ENCODE data around the gene A3GALT2.

Gene A3GALT2
- 0 to 0.87 (median 0.25) reads per million in 9 experiments for total RNA-seq

GRCh38 chr1:33320619-33321165, at the start of gene A3GALT2:
A3GALT2 (minus strand) TSS chr1:33321098; CDS start chr1:33321098, 0 bp downstream.
- Mint-ChIP-seq H3K27me3 (peaks cover 0 to 8% of the 10 kb centered on the region in 2 donors), H3K4me3 (no peak within 1 kb of the TSS), H3K27ac (no peak within 1 kb of the TSS), H3K9me3 (no peaks in the 10 kb centered on the region), H3K36me3 (ENCODE audit: insufficient read depth) (peaks cover 19% of the 10 kb centered on the region), H3K4me1 (ENCODE audit: low read depth in 2 of 2) (no peaks in the 10 kb centered on the region)
- ATAC-seq (replicated peaks): no peak
- no peak for DNase-seq

GRCh38 chr1:33370301-33370700, 49.4 kb upstream of the A3GALT2 start:
- H3K27me3 Mint-ChIP-seq: peaks cover 13 to 53% of the 10 kb centered on the region in 2 donors
- ATAC-seq (replicated peaks) (no peak), DNase-seq (no peak)
- H3K9me3 Mint-ChIP-seq: no peaks in the 10 kb centered on the region
- peaks cover 0 to 5% of the 10 kb centered on the region in 2 donors for H3K4me1 Mint-ChIP-seq (ENCODE audit: low read depth in 2 of 2)
- no peak overlapping the region for H3K4me3 Mint-ChIP-seq
- no peaks in the 10 kb centered on the region for H3K36me3 Mint-ChIP-seq (ENCODE audit: insufficient read depth)
- no peak overlapping the region for H3K27ac Mint-ChIP-seq

DNA sequence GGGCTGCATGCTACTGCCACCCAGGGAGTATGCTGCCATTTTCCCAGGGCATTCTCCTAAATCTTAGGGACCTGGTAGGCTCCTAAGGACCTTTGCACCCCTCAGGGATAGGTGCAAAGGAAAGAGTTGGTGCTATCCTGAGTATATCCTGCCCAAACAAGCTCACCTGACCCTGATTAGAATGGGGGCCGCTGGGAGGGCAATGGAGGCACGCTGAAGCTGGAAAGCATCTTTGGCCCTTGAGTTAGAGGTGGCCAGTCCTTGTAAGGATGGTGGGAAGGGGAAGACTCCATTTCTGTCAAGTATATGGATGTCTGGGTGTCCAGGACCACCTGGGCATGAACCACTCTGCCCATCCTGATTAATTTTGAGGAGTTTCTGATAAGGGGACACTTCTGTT, 48.9 kb upstream of the A3GALT2 start:
- no peak for DNase-seq
- H3K9me3 Mint-ChIP-seq: no peaks in the 10 kb centered on the region
- peaks cover 0 to 5% of the 10 kb centered on the region in 2 donors for H3K4me1 Mint-ChIP-seq (ENCODE audit: low read depth in 2 of 2)
- no peak overlapping the region for H3K4me3 Mint-ChIP-seq
- H3K27ac Mint-ChIP-seq: no peak overlapping the region
- peaks cover 13 to 53% of the 10 kb centered on the region in 2 donors for H3K27me3 Mint-ChIP-seq
- H3K36me3 Mint-ChIP-seq (ENCODE audit: insufficient read depth): no peaks in the 10 kb centered on the region
- ATAC-seq (replicated peaks): no peak

GRCh38 chr1:33369081-33369480, 48.2 kb upstream of the A3GALT2 start:
- no peaks in the 10 kb centered on the region for H3K9me3 Mint-ChIP-seq
- ATAC-seq (replicated peaks) (no peak), DNase-seq (no peak)
- H3K27me3 Mint-ChIP-seq: peaks cover 13 to 53% of the 10 kb centered on the region in 2 donors
- H3K36me3 Mint-ChIP-seq (ENCODE audit: insufficient read depth): no peaks in the 10 kb centered on the region
- no peak overlapping the region for H3K4me3 Mint-ChIP-seq
- peaks cover 0 to 5% of the 10 kb centered on the region in 2 donors for H3K4me1 Mint-ChIP-seq (ENCODE audit: low read depth in 2 of 2)
- H3K27ac Mint-ChIP-seq: no peak overlapping the region

DNA sequence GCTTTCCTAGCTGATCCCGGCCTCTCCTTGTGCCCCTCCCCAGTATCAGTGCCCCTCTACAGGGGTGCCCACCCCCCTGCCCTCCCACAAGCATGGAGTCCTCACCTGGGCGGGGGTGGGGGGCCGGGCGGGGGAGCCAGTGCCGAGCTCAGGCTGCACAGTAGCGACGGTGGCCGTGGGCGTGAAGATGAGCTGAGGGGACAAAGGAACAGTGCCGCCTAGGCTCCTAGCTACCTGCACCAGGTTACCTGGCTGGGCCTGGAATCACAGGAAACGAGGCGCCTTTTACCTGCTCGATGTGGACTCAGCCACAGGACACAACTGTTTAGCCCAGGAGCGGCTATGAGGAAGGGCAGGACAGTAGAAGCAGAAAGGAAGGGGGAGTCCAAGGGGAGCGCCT, 47.5 kb upstream of the A3GALT2 start:
- DNase-seq (no peak), ATAC-seq (replicated peaks) (no peak)
- Mint-ChIP-seq H3K4me3 (no peak overlapping the region), H3K9me3 (no peaks in the 10 kb centered on the region), H3K27ac (no peak overlapping the region), H3K36me3 (ENCODE audit: insufficient read depth) (no peaks in the 10 kb centered on the region), H3K27me3 (peaks cover 13 to 48% of the 10 kb centered on the region in 2 donors), H3K4me1 (ENCODE audit: low read depth in 2 of 2) (peaks cover 0 to 5% of the 10 kb centered on the region in 2 donors)

DNA sequence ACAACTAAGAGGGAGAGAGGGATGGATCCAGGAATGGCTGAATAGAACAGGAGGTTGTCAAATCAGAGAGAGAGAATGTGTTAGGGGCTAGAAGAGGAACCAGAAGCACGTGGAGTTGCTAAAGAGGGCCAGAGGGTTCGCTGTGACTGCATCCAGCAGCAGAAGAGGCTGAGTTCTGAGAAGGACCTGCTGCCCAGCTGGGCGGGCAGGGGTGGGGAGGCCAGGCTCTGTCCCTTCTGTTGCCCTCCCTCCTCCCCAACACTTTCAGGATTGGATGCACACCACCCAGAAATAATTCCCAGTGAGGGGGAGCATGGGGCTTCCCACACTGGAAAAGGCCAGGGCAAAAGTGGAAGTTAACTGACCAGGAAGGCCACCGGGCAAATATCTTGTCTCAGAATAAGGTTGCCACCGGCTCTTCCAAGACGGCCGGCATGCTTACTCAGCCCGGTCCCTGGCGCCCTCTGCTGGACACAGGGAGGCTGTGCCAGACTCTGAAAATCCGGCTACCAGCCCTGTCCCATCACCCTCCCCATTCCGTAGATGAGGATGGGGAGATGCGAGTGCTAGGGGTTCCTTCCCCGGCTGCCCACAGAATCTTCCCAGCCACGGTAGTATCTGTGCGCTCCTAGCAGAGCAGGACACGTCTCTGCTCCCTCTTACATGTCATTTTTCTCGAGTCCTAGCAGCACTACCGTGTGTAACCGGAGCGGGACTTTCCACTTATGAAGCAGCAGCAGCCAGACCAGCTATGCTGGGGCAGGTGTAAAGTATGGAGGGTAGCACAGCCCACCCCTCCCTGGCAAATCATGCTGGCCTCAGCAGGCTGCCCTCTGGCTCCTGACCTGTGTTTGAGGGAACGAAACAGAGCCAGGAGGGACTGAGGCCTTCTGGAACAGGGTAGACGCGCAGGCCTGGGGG, 46.8 kb upstream of the A3GALT2 start:
- Mint-ChIP-seq H3K27ac (peak overlapping the region in 1 of 2 donors; percentile 42), H3K4me3 (no peak overlapping the region), H3K27me3 (peaks cover 13 to 41% of the 10 kb centered on the region in 2 donors), H3K36me3 (ENCODE audit: insufficient read depth) (no peaks in the 10 kb centered on the region), H3K4me1 (ENCODE audit: low read depth in 2 of 2) (peaks cover 0 to 4% of the 10 kb centered on the region in 2 donors), H3K9me3 (no peaks in the 10 kb centered on the region)
- ATAC-seq (replicated peaks): peak; percentile 99
- DNase-seq: peak; percentile 85 to 87 (median 86)

DNA sequence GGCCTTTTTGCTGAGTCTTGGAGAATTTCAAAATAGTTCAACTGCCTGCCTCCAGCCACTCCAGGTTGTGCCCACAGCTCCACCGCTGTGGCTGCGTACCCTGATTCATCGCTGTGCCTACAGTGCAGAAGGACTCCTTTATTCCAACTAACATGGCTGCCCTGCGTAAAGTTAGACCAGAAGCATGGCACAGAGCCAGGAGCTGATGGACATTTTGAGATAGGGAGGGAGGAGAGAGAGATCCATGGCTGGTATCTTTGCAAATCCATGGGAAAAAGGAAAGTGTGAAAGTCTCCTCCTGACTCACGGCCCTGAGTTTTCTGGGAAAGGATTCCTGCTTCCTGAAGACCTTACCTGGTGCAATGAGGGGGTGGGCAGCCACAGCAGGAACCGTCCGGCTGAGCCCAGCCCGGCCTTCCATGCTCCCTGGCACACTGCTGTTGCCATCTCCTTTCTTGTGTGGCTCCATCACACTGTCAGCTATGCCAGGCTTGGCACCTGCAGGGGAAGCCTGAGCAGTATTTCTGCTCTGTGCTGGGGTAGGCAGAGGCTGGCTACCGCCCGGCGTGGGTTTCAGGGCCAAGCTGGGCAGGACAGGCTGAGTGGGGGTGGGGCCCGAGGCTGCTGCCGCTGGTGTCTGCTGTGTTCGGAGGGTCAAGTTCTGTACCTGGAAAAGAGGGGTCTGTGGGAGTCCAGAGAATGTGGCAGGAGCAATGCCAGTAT, 46.0 kb upstream of the A3GALT2 start:
- H3K36me3 Mint-ChIP-seq (ENCODE audit: insufficient read depth): no peaks in the 10 kb centered on the region
- no peaks in the 10 kb centered on the region for H3K9me3 Mint-ChIP-seq
- no peak overlapping the region for H3K4me3 Mint-ChIP-seq
- H3K27me3 Mint-ChIP-seq: peaks cover 13 to 36% of the 10 kb centered on the region in 2 donors
- DNase-seq: no peak
- peak overlapping the region in 1 of 2 donors; percentile 42 for H3K27ac Mint-ChIP-seq
- ATAC-seq (replicated peaks): no peak
- H3K4me1 Mint-ChIP-seq (ENCODE audit: low read depth in 2 of 2): peaks cover 0 to 4% of the 10 kb centered on the region in 2 donors

- Mint-ChIP-seq H3K9me3 (no peaks in the 10 kb centered on the region), H3K27ac (no peak overlapping the region), H3K36me3 (ENCODE audit: insufficient read depth) (no peaks in the 10 kb centered on the region), H3K4me1 (ENCODE audit: low read depth in 2 of 2) (peaks cover 0 to 4% of the 10 kb centered on the region in 2 donors), H3K4me3 (no peak overlapping the region), H3K27me3 (peaks cover 6 to 27% of the 10 kb centered on the region in 2 donors)
- DNase-seq (no peak), ATAC-seq (replicated peaks) (no peak)
Measured at GRCh38 chr1:33365560-33365997, 44.7 kb upstream of the A3GALT2 start.

DNA sequence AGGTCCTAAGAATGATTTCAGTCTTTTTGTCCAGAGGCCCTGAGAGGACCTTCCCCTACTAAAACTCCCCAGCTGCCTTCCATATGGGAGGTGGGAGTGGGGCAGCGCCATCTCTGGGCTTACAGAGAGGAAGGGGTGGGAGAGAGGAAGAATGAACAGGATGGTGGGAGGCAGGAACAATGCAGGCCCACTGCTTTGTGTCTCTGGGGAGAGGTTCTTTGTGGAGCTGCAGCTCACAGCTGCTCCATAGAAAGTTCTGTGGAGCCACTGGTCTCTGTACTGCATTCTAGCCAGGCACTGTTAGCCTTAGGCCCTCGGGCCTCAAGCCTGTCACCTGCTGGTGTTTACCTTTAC, 43.6 kb upstream of the A3GALT2 start:
- Mint-ChIP-seq H3K9me3 (no peaks in the 10 kb centered on the region), H3K4me1 (ENCODE audit: low read depth in 2 of 2) (peaks cover 0 to 4% of the 10 kb centered on the region in 2 donors), H3K36me3 (ENCODE audit: insufficient read depth) (no peaks in the 10 kb centered on the region), H3K27me3 (peaks cover 6 to 24% of the 10 kb centered on the region in 2 donors), H3K4me3 (no peak overlapping the region), H3K27ac (no peak overlapping the region)
- ATAC-seq (replicated peaks) (no peak), DNase-seq (no peak)

DNA sequence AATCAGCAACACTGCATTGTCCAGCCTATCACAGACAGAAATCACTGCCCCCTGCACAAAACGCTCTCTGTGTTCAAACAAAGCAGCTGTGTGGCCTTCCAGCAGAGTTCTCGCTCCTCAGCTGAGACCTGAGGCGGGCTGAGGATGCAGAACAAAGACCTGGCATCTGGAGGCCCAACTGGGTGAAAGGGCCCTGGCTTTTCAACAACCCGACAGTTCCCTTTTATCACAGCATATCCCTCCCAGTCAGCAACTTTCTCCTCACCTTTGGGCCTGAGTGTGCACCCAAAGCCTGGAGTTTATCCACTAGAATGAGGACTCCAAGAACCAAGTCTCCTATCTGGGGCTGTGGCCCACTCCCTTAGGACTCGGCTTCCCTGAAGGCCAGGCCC, 42.6 kb upstream of the A3GALT2 start:
- Mint-ChIP-seq H3K4me1 (ENCODE audit: low read depth in 2 of 2) (peaks cover 0 to 4% of the 10 kb centered on the region in 2 donors), H3K27ac (no peak overlapping the region), H3K4me3 (no peak overlapping the region), H3K36me3 (ENCODE audit: insufficient read depth) (no peaks in the 10 kb centered on the region), H3K27me3 (peaks cover 0 to 15% of the 10 kb centered on the region in 2 donors), H3K9me3 (no peaks in the 10 kb centered on the region)
- ATAC-seq (replicated peaks) (no peak), DNase-seq (no peak)

DNA sequence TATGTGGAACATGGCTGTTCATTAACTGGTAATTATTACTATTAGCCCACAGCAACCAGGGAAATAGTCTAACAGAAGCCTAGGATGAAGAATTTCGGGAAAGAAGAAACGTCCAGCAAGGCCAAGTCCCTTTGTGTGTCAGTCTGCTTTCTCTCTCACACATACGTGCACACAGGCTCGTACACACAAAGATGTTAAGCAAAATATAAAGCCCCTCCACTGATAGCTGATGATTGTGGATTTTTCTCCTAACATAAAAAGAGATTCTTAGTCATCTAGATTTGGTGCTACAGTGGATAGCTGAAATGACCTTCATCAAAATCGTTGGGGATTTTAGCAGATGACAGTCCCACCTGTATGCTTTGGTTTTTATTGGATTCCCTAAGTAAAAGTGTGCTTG, 42.1 kb upstream of the A3GALT2 start:
- ATAC-seq (replicated peaks) (no peak), DNase-seq (no peak)
- Mint-ChIP-seq H3K36me3 (ENCODE audit: insufficient read depth) (no peaks in the 10 kb centered on the region), H3K4me3 (no peak overlapping the region), H3K27ac (no peak overlapping the region), H3K9me3 (no peaks in the 10 kb centered on the region), H3K4me1 (ENCODE audit: low read depth in 2 of 2) (peaks cover 0 to 4% of the 10 kb centered on the region in 2 donors), H3K27me3 (peaks cover 0 to 14% of the 10 kb centered on the region in 2 donors)

- no peaks in the 10 kb centered on the region for H3K9me3 Mint-ChIP-seq
- no peaks in the 10 kb centered on the region for H3K36me3 Mint-ChIP-seq (ENCODE audit: insufficient read depth)
- no peak overlapping the region for H3K4me3 Mint-ChIP-seq
- peaks cover 0 to under 1% of the 10 kb centered on the region in 2 donors for H3K27me3 Mint-ChIP-seq
- peak overlapping the region in 1 of 2 donors; percentile 33 for H3K27ac Mint-ChIP-seq
- ATAC-seq (replicated peaks) (no peak), DNase-seq (no peak)
- H3K4me1 Mint-ChIP-seq (ENCODE audit: low read depth in 2 of 2): no peaks in the 10 kb centered on the region
Measured at GRCh38 chr1:33361532-33362235, 40.8 kb upstream of the A3GALT2 start.

DNA sequence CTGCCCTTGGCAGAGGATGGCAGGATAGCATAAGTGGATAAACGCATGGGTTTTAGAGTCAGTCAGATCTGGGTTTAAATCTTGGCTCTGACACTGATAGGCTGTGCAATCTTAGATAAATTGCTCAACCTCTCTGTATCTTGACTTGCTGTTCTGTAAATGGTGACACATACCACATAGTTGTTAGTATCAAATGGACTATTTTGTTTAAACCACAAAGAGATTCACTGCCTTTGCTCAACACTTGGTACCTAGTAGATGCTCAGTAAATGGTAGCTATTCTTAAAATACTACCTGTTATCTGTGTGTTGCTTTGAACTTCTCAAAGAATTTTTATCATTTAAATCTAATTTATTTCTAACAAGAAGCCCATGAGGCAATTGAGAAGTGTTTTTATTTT, 39.5 kb upstream of the A3GALT2 start:
- no peak for ATAC-seq (replicated peaks)
- Mint-ChIP-seq H3K36me3 (ENCODE audit: insufficient read depth) (no peaks in the 10 kb centered on the region), H3K27ac (peak overlapping the region in 1 of 2 donors; percentile 19), H3K27me3 (no peaks in the 10 kb centered on the region), H3K4me3 (no peak overlapping the region), H3K4me1 (ENCODE audit: low read depth in 2 of 2) (no peaks in the 10 kb centered on the region), H3K9me3 (no peaks in the 10 kb centered on the region)
- DNase-seq: no peak

Data from effector memory CD8-positive, alpha-beta T cell (primary cell).